HepG2 (cell line): Measurements from ENCODE around the gene MRNIP. TPM values are rescaled to one million over a fixed set of nuclear protein-coding genes. Genes with fewer than 3 reads are reported as not detected.

Experiments
- DR1 ChIP-seq: sonication (generic); formaldehyde crosslinking; IDR thresholded peaks from 2 replicates; pipeline ENCODE4 v1.8.0; 2021; ENCODE audit warnings: mild to moderate bottlenecking, missing genetic modification reagents, inconsistent platforms
- GMEB2 ChIP-seq: IDR thresholded peaks from 2 replicates; pipeline ENCODE4 v1.6.1; 2016; ENCODE audit warnings: missing biosample characterization, missing genetic modification reagents, low read depth
- KDM5B ChIP-seq: sonication (generic); formaldehyde crosslinking; IDR thresholded peaks from 2 replicates; pipeline ENCODE4 v1.4.0; 2020; ENCODE audit warnings: missing genetic modification reagents, mild to moderate bottlenecking, borderline replicate concordance
- MNT ChIP-seq: fragments of 450-650 bp; IDR thresholded peaks from 2 replicates; pipeline ENCODE4 v1.6.1; 2016
- PCBP1 ChIP-seq: fragments of 200-400 bp; formaldehyde crosslinking; IDR thresholded peaks from 2 replicates; pipeline ENCODE4 v1.6.1; 2017; ENCODE audit warnings: mild to moderate bottlenecking, low read depth, low read length, borderline replicate concordance
- POLR2A ChIP-seq, 2 experiments: IDR thresholded peaks; 2 replicates each; pipeline ENCODE4 v1.6.1; 2011; ENCODE audit warnings: low read depth in 2 of 2, low read length in 2 of 2, mild to moderate bottlenecking in 1 of 2, moderate library complexity in 1 of 2; ENCODE audit not compliant: insufficient read depth in 1 of 2
- POLR2AphosphoS2 ChIP-seq: IDR thresholded peaks from 2 replicates; pipeline ENCODE4 v1.6.1; 2011; ENCODE audit warnings: low read depth, low read length, improper control_type of control experiment
- SALL1 ChIP-seq: sonication (generic); formaldehyde crosslinking; IDR thresholded peaks from 2 replicates; pipeline ENCODE4 v1.8.0; 2022; ENCODE audit warnings: mild to moderate bottlenecking, missing genetic modification reagents
- SMAD1 ChIP-seq: sonication (generic); formaldehyde crosslinking; IDR thresholded peaks from 2 replicates; pipeline ENCODE4 v1.4.0; 2020; ENCODE audit warnings: missing genetic modification reagents, low read depth, mild to moderate bottlenecking, borderline replicate concordance
- YEATS4 ChIP-seq: sonication (generic); formaldehyde crosslinking; IDR thresholded peaks from 2 replicates; pipeline ENCODE4 v1.4.0; 2020; ENCODE audit warnings: missing genetic modification reagents, borderline replicate concordance
- ZNF10 ChIP-seq: sonication (generic); formaldehyde crosslinking; IDR thresholded peaks from 2 replicates; pipeline ENCODE4 v1.4.0; 2020; ENCODE audit warnings: mild to moderate bottlenecking, low read depth, missing genetic modification reagents, borderline replicate concordance
- ZNF362 ChIP-seq: sonication (generic); formaldehyde crosslinking; IDR thresholded peaks from 2 replicates; pipeline ENCODE4 v1.4.0; 2020; ENCODE audit warnings: missing genetic modification reagents, mild to moderate bottlenecking, borderline replicate concordance
- ZNF574 ChIP-seq: sonication (generic); formaldehyde crosslinking; IDR thresholded peaks from 2 replicates; pipeline ENCODE4 v1.4.0; 2020; ENCODE audit warnings: missing genetic modification reagents
- ZNF687 ChIP-seq: sonication (generic); formaldehyde crosslinking; IDR thresholded peaks from 2 replicates; pipeline ENCODE4 v1.5.1; 2020; ENCODE audit warnings: mild to moderate bottlenecking, missing genetic modification reagents, moderate library complexity
- ZNF784 ChIP-seq: sonication (generic); formaldehyde crosslinking; IDR thresholded peaks from 2 replicates; pipeline ENCODE4 v1.5.1; 2020; ENCODE audit warnings: missing genetic modification reagents, mild to moderate bottlenecking, borderline replicate concordance
- polyA plus RNA-seq, 8 experiments: library from polyadenylated mRNA; depleted of rRNA in 3 of 8; stranded (reverse) in 7 of 8; unstranded in 1 of 8; fragments of >200 nt; fragmentation: Illumina TruSeq in 4 of 8; extraction: Trizol in 4 of 8; gene quantifications; 2 replicates each; pipeline versions ENCODE4 v1.2.1 to v1.2.3, GENCODE V29; 2011 to 2016; ENCODE audit warnings: low read depth in 4 of 8, missing spikeins in 1 of 8, mixed read lengths in 1 of 8; ENCODE audit not compliant: insufficient read depth in 1 of 8
- total RNA-seq, 5 experiments: library from RNA; depleted of rRNA; stranded (reverse); fragments of >200 nt; fragmentation: Illumina TruSeq; extraction: Trizol; gene quantifications; 2 replicates each; pipeline ENCODE4 v1.2.3, GENCODE V29; 2016; ENCODE audit warnings: low read depth in 1 of 5

Gene MRNIP
- total and polyA plus RNA-seq, 2 of the 13 experiments (the other 11 are each of a cell fraction or from before 2014, with no cell fraction given), result 15.5 to 34.1 TPM

- TF ChIP-seq ZNF687 (CRISPR knock-in tag), result peak; percentile 89
- TF ChIP-seq POLR2AphosphoS2, result peak; percentile 65; the same call in 1 of the 2 replicates
- peak; percentile 38; the same call in 1 of the 2 replicates for TF ChIP-seq DR1 (CRISPR knock-in tag)
- no peak for TF ChIP-seq PCBP1
- TF ChIP-seq POLR2A (IDR thresholded peaks at IDR 0.05; ENCODE audit: insufficient read depth in 1 of 2, low read depth in 2 of 2, low read length in 2 of 2), result peak in 1 of 2 experiments; percentile 22; a peak in 2 of 4 replicates
- peak; percentile 65; the same call in 1 of the 2 replicates for TF ChIP-seq SALL1
- 0 out of 2 replicates have a peak, but pooled peaks have one; percentile 29 for TF ChIP-seq ZNF784 (CRISPR knock-in tag)
- peak; percentile 33; the same call in 1 of the 2 replicates for TF ChIP-seq MNT
- peak; percentile 68 for TF ChIP-seq YEATS4
- TF ChIP-seq GMEB2 (CRISPR knock-in tag), result no peak
- peak; percentile 54; the same call in 1 of the 2 replicates for TF ChIP-seq KDM5B (CRISPR knock-in tag)
- 0 out of 2 replicates have a peak, but pooled peaks have one; percentile 35 for TF ChIP-seq SMAD1
- TF ChIP-seq ZNF574 (CRISPR knock-in tag), result peak; percentile 76
- TF ChIP-seq ZNF10 (CRISPR knock-in tag), result no peak
- peak; percentile 96 for TF ChIP-seq ZNF362 (CRISPR knock-in tag)
Observed at GRCh38 chr5:179825655-179826182, 32.9 kb downstream of the MRNIP start (continued).
